ENCODE results near the gene ADM2.

ADM2 gene

DNA sequence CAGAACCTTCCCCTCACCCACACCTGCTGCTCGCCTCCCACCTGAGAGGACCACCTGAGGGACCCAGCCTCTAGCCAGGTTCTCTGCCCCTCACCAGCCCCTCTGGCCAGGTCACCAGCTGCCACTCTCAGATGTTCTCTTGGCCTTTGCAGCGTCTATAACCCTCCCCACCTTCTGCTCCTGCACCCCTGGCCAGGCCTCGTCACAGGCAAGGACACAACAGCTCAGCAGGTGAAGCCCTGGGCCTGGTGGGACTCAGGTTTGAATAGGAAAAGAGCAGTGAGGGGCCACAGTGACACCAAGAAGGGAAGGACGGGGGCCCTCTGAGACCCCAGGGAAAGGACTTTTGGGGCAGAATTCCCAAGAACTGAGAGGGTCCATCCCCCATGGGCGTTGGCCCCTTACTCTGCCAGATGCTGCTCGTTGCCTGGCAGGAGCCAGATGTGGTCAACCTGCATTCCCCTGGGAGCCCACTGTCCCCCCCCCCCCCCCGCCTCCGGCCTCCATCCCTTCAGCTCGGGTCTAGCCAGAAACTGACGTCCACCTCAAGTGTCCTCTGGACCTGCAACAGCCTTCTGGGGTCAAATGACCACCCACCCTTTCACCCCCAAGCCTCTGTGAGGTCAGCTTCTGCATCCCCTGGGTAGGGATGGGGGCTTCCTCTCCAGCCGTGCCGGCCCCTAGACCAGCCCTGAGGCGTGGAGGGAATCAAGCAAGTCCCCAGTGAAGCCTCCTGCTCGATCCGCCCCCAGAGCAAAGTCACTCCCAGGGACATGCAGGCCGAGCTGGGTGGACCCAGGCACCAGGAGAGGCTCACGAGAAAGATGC is 35.2 kb upstream of the ADM2 start:
- DNase-seq: no peak

DNA sequence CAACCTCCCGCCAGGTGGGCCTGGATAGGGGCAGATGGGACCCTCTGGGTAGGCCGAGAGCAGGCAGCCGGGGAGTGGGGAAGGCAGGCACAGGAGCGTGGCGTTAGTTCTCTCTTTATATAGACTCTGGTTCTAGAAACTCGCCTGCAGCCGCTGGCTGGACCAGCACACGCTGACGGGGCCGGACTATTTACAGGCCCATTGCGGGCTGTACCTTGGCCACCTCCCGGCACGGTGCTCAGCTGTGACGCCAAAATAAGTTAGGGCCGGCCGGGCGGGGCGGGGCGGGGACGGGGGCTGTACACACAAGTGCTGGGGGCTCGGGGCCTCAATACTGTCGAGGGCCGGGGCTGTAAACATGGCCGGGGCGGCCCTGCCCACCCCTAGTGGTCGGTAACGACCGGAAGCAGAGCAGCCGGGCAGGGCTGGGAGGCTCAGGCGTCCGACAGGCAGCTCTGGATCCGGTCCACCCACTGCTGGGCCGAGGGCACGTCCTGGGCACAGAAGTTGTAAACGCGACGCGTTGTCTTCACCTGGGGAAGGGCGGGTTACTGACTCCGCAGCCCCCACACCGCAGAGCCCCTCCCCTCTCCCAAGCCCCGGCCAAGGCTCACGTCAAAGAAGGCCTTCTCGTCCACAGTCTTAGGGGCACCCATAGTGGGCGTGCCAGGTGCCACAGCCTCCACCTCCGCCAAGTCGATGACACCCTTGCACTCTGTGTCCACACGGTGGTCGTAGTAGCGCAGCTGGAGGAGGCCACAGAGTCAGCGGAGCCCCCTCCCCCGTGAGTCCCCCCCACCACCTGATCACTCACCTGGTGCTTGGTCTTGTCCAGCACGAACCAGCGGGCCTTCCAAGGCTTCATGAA is 34.4 kb upstream of the ADM2 start:
- no peak for DNase-seq

DNA sequence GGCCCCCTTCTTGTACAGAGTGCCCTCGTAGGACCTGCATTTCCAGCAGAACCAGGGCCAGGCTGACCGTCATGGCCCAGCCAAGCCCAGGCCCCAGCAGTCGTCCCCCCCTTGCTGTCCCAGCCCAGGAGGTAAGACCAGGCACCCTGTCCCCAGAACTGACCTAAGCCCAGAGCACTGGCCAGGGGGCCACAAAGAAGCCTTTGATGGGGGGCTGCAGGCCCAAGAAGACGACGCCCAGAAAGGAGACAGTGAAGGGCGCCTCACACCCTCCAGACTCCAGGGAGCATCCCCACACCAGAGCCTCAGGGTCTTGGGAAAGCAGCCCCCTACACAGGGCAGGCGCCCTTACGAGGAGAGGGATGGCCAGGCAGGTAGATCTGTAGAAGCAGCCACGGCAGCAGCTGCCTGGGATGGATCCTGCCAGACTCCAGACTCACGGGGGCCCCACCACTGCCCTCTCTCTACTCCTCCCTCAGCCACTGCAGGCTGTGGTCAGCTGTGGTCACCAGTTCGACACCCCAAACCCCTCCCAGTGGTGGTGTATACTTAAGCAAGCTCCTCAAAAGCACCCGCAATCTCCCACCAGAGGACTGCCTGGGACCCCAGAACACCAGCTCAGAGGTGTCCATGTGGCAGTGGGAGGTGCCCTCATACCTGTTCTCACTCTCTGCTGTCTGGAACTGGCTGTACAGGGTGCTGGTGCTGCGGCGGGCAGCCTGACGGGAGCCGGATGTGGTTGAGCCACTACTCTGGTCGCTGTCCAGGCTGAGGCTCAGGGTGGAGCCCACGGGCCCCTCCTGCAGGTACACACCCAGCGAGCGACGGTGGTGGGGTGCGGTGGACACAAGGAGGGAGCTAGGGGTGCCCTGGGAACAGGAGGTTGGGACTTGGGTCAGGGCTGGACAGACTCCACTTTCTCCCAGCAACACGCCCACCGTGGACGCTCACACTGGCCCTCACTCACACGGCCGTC is 33.5 kb upstream of the ADM2 start:
- no peak for DNase-seq

DNA sequence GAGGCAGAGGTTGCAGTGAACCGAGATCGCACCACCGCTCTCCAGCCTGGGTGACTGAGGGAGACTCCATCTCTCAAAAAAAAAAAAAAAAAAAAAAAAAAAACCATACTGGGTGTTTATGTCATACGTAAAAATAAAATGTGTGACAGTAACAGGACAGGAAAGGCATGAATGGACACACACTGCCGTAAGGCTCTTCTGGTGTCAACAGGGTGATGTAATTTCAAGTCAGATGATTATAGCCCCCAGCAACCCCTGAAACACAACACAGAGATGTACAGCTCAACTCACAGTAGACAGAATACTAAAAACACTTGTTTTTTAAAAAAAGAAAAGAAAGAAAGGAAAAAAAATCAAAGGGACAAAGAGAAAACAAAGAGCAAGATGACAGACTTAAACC is 28.7 kb upstream of the ADM2 start:
- DNase-seq: no peak

DNA sequence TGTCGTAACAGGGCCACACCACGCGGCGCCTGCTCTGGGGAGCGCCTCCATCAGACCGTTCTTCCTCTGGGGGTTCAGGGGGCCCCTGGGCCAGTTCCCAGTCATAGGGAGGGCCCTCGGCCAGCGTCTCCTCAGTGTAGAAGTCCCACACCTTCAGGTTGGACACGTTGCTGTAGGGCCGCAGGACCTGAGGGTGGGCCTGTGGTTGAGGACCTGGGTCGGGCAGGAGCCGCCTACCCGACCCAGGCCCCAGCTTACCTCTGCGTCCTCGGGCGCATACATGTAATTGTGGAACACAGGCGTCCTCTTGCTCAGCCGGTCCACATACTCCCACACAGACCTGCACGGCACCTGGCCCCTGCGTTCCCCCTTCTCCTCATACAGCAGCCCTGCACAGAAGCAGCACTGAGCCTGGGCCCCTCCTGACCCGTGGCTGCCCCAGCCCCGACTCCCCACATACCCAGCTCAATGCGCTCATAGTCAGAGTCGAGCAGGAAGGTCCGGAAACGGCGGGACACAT is 26.7 kb upstream of the ADM2 start:
- no peak for DNase-seq

DNA sequence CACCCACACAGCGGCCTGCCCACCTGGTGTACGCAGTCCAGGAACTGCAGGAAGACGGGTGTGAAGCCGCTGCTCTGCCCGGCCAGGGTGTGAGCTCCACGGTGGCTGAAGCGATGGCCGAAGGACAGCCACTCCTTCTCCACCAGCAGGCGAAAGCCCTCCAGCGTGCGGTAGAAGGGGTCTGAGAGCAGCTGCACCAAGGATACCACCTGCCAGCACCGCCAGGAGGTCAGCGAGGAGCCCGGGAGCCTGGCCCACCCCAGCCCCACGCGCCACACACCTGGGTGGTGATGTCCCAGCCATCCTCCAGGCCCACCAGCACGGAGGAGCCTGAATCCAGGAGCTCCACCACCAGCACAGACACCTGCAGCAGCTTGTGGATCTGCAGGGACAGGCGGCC is 26.1 kb upstream of the ADM2 start:
- DNase-seq: no peak

DNA sequence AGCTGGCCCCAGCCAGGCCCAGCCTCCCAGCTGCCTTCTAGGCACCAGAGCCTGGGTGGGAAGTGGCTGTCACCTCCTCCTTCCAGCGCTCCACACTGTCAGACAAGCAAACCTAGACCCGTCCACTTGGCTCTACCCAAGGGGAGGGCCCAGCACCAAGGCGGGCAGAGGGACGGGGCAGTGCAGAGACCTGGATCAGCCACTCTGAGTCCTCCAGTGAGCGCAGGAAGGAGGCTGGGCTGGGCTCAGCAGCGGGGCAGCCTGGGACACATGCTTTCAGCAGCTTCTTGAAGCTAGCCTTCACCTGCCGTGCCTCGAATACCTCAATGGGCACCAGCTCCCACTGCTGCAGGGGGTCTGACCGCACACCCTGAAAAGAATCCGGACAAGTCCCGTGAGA is 25.3 kb upstream of the ADM2 start:
- DNase-seq: no peak

DNA sequence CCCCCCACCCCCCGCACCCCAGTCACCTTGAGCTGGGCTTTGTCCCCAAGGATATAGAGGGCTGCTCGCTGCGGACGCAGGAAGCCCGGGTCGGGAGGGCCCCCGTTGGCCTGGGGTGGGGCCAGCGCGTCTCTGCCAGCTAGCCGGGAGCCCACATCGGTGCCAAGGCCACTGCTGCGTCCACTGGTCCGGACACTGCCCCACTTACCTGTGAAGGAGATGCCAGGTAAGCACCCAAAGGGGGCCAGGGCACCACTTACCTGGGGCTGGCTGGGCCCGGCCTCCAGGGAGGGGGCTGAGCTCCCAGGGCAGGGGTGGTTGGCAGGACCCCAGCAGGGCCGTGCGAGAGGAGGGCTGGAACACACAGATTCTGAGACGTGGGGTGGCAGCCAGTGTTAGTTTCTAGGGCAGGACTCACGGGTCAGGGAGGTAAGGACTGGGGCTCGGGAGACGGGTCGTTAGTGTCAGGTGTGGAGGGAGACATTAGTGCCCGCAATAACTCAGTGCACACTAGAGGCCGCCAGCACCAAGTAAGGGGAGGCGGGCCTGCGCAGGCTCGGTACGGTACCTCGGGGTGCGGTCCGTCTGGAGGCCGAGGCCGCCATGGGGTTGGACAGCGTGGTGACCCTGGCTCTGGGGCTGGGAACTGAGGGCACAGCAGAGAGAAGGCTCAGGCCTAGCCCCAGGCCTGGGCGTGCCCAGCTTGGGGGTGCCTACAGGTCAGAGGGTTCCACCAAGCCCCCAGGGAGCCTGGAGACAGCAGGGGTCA is 24.7 kb upstream of the ADM2 start:
- no peak for DNase-seq

DNA sequence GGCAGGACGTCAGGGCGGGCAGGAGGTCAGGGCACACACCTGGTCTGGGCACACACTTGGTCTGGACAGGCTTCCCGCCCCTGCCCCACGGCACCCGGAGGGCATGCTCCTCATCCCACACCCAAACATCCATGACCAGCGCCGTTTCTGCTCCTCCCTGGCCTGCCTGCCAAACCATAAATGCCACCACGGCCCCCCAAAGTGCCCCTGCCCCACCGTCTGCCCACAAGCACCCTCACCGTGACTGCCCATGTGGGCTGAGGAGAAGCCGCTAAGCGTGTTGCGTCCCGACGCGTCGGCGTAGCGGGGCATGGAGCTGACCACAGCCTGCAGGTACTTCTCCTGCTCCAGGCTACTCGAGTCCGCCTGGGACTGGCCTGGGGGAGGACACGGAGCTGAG is 22.3 kb upstream of the ADM2 start:
- DNase-seq: no peak

DNA sequence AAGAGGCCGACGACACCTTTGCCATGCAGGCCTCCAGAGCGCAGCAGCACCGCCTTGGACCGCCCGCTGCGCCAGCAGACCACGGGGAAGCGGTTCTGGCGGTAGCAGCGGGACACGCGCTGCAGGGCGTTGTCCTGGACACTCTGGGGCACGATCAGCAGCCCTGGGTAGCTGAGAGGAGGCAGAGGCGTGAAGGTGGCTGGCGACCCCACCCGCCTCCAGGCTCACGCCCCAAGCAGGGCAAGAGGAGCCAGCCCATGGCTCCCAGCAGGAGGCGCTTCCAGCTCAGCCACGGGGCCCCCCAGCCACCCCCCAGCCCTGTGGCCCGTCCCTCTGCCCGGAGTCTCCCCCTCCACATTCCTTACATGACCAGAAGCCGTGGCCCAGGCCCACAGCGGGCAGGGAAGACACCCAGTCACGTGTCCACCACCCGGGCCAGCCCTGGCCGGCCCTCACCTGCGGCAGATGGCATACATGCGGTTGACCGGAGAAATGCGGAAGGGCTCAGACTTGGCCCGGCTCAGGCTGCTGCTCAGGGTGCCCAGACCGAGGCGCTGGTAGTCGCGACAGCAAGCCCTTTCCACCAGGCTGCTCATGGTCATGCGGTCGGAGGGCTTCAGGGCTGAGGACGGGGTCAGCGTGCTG is 21.7 kb upstream of the ADM2 start:
- no peak for DNase-seq

DNA sequence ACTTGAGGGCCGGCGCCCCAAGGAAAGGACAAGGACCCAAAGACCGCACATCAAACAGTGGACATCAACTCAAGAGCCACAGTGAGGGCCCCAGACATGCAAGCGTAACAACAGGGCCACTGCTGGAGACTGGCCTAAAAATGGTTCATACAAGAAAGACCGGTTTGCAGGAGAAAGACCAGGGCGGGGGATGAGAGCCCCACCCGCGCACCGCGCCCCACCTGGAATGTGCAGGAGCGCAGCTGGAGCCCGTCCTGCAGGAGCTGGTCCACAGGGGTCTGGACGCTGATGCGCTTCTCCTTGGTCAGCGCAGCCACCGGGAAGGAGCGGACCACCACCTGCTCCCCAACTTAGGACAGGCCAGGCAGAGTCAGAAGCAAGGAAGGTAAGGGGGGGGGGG is 20.4 kb upstream of the ADM2 start:
- no peak for DNase-seq

DNA sequence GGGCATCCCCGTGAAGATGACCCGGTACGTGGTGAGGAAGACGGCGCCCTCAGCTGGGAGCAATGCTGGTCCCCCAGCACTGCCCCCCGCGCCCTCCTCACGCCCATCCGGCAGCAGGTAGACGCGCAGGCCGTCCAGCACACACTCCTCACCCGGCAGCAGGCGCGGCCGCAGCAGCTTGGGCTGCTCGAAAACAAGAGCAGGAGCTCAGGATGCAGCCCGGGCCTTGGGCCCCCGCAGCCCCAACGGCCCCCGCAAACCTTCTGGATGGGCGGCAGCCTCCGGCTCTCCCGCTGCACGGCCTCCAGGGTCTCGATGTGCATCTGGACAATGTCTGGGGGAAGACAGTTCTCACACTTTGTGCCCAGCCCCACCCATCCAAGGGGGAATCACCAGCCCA is 19.8 kb upstream of the ADM2 start:
- DNase-seq: no peak

DNA sequence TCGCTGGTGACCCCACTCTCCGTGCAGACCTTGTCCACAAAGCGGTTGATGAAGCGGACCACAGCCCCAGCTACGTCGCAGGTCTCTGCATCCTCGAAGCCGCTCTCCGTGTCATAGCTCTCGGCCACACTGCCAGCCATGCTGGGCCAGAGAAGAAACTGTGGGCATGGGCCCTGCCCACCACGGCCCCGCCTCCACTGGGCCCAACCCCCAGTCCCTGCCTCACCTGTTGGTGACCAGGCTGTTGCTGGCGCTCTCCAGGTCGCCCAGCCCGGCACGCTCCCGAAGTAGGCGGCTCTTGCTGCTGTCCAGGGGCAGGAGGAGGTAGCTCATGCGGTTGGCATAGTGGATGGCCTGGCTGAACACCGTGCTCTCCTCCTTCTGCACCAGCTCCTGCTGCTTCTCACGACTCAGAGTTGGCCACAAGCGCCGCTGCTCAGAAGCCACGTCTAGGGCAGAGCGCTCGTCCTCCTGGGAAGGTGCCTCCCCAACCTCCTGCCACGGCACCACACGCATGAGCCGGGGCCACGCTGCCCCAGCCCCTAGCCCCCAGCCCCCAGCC is 19.3 kb upstream of the ADM2 start:
- no peak for DNase-seq

DNA sequence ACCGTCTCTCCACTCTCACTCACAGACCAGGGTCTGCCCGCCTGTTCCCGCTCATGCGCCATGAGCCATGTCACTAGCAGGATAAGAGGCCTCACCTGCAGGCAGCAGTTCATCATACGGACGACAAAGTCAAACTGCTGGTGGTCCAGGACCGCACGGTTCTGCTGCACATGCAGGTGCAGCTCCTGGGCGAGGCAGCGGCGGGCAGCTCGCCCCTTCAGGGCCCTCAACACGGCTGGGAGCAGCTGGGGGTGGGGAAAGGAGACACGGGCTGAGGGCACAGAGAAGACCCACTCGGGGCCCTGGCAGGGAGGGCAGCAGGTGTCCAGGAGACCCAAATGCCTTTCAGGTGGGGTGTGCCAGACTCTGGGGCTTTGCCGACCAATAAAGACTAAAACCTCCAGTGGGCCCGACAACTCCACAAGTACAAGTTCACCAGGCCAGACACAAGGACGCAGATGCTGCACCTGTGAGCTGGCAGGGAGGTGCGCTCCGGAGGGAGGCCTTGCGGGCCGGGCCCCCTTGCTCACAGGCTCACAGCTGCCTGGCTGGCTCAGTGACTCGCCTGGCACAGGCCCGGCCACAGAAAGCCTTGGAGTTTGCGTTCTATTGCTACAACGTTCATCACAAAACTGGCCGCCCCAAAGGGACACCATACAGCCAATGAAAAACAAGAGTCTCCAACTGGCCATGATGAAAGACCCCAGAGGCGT is 18.0 kb upstream of the ADM2 start:
- DNase-seq: no peak

DNA sequence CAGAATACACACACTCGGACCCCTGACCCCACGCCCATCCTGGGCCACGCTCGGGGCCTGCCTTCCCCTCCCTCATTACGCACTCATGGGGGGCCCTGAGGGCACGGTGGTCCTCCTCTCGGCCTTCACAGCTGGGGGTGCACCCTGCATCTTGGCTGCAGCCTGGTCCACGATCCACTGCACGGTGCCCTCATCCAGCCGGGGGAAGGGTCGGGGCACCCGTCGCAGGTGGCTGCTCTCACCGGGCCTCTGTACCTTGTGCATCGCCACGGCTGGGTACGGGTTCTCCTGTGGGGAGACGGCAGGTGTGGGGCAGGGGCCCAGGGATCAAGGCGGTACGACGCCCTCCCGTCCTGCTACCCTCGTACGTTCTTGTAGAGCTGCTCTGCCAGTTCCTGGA is 16.9 kb upstream of the ADM2 start:
- DNase-seq: no peak

DNA sequence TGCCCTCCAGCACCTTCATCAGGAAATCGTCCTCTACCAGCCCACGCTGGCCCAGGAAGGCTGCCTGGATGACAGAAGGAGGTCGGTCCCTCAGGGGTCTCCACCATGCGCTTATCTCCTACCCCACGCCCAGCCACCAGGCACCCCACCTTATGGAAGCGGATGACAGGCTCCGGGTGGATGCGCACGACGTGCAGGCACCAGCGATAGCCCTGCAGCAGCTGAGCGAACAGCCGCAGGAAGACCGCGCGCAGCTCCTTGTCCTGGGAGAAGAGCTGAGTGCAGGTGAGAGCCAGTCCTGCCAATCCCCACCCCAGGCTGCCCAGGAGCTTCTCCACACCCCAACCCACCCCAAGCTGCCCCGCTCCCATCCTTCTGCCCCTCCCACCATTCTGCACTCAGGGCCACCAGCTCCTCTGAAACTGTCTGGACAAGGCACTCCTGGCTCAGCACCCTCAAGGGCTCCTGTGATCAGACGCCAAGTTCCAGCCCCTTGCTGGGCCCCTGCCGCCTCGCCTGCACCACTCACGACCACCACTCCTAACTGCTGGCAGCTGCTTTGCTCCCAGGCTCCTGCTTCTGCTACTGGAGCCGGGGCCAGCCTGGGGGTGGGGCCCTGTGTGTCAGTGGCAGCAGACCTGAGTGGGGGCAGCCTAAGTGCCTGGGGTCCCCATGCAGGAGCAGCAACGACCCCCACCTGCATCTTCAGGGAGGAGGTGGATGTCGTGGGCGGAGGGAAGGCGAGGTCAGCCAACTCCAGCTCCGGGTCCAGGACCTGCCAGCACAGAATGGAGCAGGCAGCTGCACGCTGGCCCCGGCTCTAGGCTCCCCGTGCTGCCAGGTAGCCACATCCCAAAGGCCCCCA is 16.0 kb upstream of the ADM2 start:
- no peak for DNase-seq

DNA sequence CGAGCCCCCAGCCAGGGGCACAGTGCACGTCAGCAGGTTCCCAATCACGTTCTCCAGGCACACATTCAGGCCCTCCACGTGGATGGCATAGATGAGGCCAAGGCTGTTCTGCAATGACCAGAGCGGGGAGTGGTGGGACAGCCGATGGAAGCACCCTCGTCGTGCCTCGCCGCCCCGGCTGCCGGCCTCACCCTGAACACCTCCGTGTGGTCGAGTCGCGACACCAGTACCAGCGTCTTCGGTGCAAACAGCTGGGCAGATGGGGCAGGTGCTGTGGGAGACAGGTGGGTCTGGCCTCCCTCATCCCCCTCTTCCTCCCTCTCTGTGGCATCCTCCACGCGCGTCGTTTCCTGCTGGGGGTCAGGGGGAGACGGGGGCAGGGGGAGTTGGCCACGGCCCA is 14.0 kb upstream of the ADM2 start:
- no peak for DNase-seq

DNA sequence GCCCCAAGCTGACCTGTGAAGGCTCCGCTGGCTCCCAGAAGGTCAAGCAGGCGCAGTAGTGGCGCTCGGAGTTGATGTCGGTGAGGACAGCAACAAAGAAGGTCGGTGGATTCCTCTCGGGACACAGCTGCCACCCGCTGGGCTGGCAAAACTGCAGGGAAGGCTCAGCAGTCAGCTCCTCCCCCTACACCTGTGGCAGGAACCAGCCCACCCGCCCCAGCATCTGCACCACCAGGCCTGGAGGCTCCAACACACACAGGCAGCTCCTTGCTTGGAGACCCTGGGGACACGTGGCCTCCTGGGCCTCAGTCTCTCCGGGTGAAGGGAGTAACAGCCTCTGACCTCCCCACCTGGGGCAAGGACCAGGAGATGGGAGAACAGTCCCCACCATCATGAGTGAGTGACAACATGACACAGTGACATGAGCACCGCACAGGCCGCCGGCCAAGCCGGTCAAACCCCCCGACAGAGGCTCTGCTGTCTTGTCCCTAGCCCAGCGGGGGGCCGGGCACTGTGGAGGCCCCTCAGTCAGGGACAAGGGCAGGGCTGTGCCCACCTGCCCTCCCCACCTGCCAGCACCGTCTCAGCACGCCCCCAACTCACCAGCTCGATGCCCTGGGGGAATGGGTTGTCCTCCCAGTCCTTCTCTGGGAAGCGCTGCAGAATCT is 13.4 kb upstream of the ADM2 start:
- DNase-seq: no peak

DNA sequence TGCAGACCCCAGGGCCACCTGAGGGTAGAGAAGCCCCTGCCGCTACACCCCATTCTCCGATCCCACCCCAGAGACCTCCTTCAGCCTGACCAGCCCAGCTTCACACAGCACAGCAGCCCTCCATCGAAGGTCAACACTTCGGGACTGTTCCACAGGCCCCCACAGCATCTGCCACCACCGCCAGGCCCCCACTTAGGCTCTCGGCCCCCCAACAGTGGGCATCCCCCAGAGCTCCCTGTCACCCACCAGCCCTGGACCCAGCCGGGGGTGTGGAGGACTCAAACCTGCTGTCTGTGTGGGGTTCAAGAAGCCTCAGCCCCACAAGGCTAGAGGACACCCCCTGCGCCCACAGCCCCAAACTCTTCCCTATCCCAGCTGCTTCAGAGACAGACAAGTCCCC is 12.7 kb upstream of the ADM2 start:
- DNase-seq: no peak
